Limb (tissue), 2 donors: ENCODE results near the gene MEI4.

Source experiments
- DNase-seq, 2 donors: peaks; one replicate each; pipeline ENCODE4 v3.0.0-alpha.2; 2016; ENCODE audit errors: extremely low spot score in 2 of 2

The MEI4 gene

GRCh38 chr6:77962070-77962469 lies 309.2 kb downstream of the MEI4 start:
- no peak for DNase-seq

- no peak for DNase-seq
Measured at GRCh38 chr6:77965449-77965848, 312.6 kb downstream of the MEI4 start.

GRCh38 chr6:77972334-77972733 lies 319.5 kb downstream of the MEI4 start:
- DNase-seq = no peak
